ENCODE results near the gene SHC2. TPM values are rescaled to one million over a fixed set of nuclear protein-coding genes. Genes with fewer than 3 reads are reported as not detected.

The SHC2 gene
- polyA plus RNA-seq, 1 donor (not counting 4 experiments of a cell fraction or from before 2014, with no cell fraction given): 2.5 TPM

- Histone ChIP-seq H3K79me2 (ENCODE audit: control insufficient read depth, insufficient read depth, low read length) (no peaks in the 10 kb centered on the region), H3K27me3 (ENCODE audit: control insufficient read depth, extremely low read depth, insufficient read depth, low read length) (peaks cover 3% of the 10 kb centered on the region), H3K9me1 (ENCODE audit: control insufficient read depth, extremely low read depth, insufficient read depth, low read length) (no peaks in the 10 kb centered on the region), H2AFZ (ENCODE audit: control insufficient read depth, low read length) (no peak overlapping the region), H3K4me1 (ENCODE audit: control insufficient read depth, extremely low read depth, insufficient read depth, low read length) (no peaks in the 10 kb centered on the region), H3K4me3 (ENCODE audit: control insufficient read depth in 2 of 3, extremely low read depth in 1 of 3, insufficient read depth in 2 of 3, low read depth in 1 of 3, low read length in 3 of 3) (no peak overlapping the region), H3K36me3 (ENCODE audit: control insufficient read depth in 2 of 2, extremely low read depth in 1 of 2, insufficient read depth in 2 of 2, low read length in 2 of 2) (no peaks in the 10 kb centered on the region), H3K27ac (ENCODE audit: control insufficient read depth, insufficient read depth, low read length) (no peak overlapping the region), H3K9me3 (ENCODE audit: control insufficient read depth, low read depth, low read length) (no peaks in the 10 kb centered on the region), H3K9ac (ENCODE audit: control insufficient read depth, extremely low read depth, insufficient read depth, low read length) (no peak overlapping the region), H3K4me2 (ENCODE audit: control insufficient read depth, extremely low read depth, insufficient read depth, low read depth, low read length) (no peak overlapping the region), H4K20me1 (ENCODE audit: control insufficient read depth, extremely low read depth, insufficient read depth, low read length) (no peaks in the 10 kb centered on the region)
- DNase-seq (ENCODE audit: low read depth, low spot score): no peak
- TF ChIP-seq CTCF (optimal IDR thresholded peaks at IDR 0.05 in 1 of 3, IDR thresholded peaks at IDR 0.05 in 1 of 3, conservative IDR thresholded peaks at IDR 0.05 in 1 of 3; ENCODE audit: extremely low read depth in 1 of 3, insufficient read depth in 2 of 3, low read length in 3 of 3): no peak
- no peak for TF ChIP-seq EZH2 (IDR thresholded peaks at IDR 0.05; ENCODE audit: low read length)
- no peak for FAIRE-seq
- dilution Hi-C loops (cut with MboI; ENCODE audit: extremely low pct_ligation_motif_present, low sequenced_read_pairs): no loop called here
Measured at GRCh38 chr19:418761-419671, 41.8 kb downstream of the SHC2 start.

DNA sequence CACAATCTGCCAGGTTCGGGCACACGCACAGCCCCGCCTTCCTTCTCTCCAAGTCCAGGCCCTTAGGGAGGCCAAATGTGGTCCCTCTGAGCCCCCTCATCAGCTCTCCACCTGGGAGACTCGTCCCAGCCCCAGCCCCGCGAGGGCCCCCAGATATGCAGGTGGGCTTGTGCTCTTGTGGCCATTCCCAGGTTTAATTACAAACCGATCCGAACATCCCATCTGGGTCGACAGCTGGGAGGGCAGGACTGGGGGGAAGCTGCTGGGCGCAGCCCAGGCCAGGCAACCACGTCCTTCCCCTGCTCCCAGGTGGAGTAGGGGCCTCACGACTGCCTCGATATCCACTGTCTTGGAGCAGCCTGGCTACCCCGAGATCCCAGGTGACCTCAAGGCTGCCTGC is 44.4 kb downstream of the SHC2 start:
- H3K27ac ChIP-seq (ENCODE audit: control insufficient read depth, insufficient read depth, low read length): no peak overlapping the region
- DNase-seq (ENCODE audit: low read depth, low spot score) (no peak), FAIRE-seq (no peak)
- no peaks in the 10 kb centered on the region for H3K9me1 ChIP-seq (ENCODE audit: control insufficient read depth, extremely low read depth, insufficient read depth, low read length)
- no peaks in the 10 kb centered on the region for H4K20me1 ChIP-seq (ENCODE audit: control insufficient read depth, extremely low read depth, insufficient read depth, low read length)
- no peak overlapping the region for H3K9ac ChIP-seq (ENCODE audit: control insufficient read depth, extremely low read depth, insufficient read depth, low read length)
- H3K4me3 ChIP-seq (ENCODE audit: control insufficient read depth in 2 of 3, extremely low read depth in 1 of 3, insufficient read depth in 2 of 3, low read depth in 1 of 3, low read length in 3 of 3): no peak overlapping the region
- peaks cover 16% of the 10 kb centered on the region for H3K27me3 ChIP-seq (ENCODE audit: control insufficient read depth, extremely low read depth, insufficient read depth, low read length)
- no peak overlapping the region for H2AFZ ChIP-seq (ENCODE audit: control insufficient read depth, low read length)
- H3K9me3 ChIP-seq (ENCODE audit: control insufficient read depth, low read depth, low read length): no peaks in the 10 kb centered on the region
- TF ChIP-seq EZH2 (IDR thresholded peaks at IDR 0.05; ENCODE audit: low read length): no peak
- TF ChIP-seq CTCF (optimal IDR thresholded peaks at IDR 0.05 in 1 of 3, IDR thresholded peaks at IDR 0.05 in 1 of 3, conservative IDR thresholded peaks at IDR 0.05 in 1 of 3; ENCODE audit: extremely low read depth in 1 of 3, insufficient read depth in 2 of 3, low read length in 3 of 3): no peak
- dilution Hi-C loops (cut with MboI; ENCODE audit: extremely low pct_ligation_motif_present, low sequenced_read_pairs): no loop called here
- no peaks in the 10 kb centered on the region for H3K4me1 ChIP-seq (ENCODE audit: control insufficient read depth, extremely low read depth, insufficient read depth, low read length)
- no peaks in the 10 kb centered on the region for H3K79me2 ChIP-seq (ENCODE audit: control insufficient read depth, insufficient read depth, low read length)
- H3K4me2 ChIP-seq (ENCODE audit: control insufficient read depth, extremely low read depth, insufficient read depth, low read depth, low read length): no peak overlapping the region
- no peaks in the 10 kb centered on the region for H3K36me3 ChIP-seq (ENCODE audit: control insufficient read depth in 2 of 2, extremely low read depth in 1 of 2, insufficient read depth in 2 of 2, low read length in 2 of 2)
